Loucy (cell line): ENCODE data around the gene MGMT.

Experiments
- CTCF ChIP-seq: fragments of 200-600 bp; sonication (generic); conservative IDR thresholded peaks from 2 replicates; pipeline ENCODE4 v1.5.1; 2014; ENCODE audit warnings: mild to moderate bottlenecking, antibody characterized with exemption, low read length
- EZH2phosphoT487 ChIP-seq: fragments of 200-600 bp; IDR thresholded peaks from 2 replicates; pipeline ENCODE4 v1.6.1; 2018; ENCODE audit warnings: antibody characterized with exemption, mild to moderate bottlenecking, moderate library complexity, borderline replicate concordance

- TF ChIP-seq CTCF = no peak
- TF ChIP-seq EZH2phosphoT487 = no peak
Observed at GRCh38 chr10:129784291-129784690, 317.2 kb downstream of the MGMT start.
